HG03378 (cell line): ENCODE data around the gene PLD5.
"Not testable (repeated sequence)": the region's sequence is repeated elsewhere in the genome, so short reads cannot be mapped to it uniquely, and the experiment has no call there.

ENCODE experiments used
- ATAC-seq: cut with Tn5 transposase; IDR thresholded peaks from one replicate; pipeline ENCODE4 v1.9.1; 2021; ENCODE audit warnings: mild to moderate bottlenecking, moderate library complexity; ENCODE audit not compliant: unreplicated experiment

Gene PLD5

GRCh38 chr1:242178924-242179708 is 345.4 kb downstream of the PLD5 start:
- ATAC-seq, result no peak

GRCh38 chr1:242178436-242178835 is 346.1 kb downstream of the PLD5 start:
- no peak for ATAC-seq

GRCh38 chr1:242162140-242162539 is 362.4 kb downstream of the PLD5 start:
- ATAC-seq, result no peak

- no peak for ATAC-seq
These were observed 377.2 kb downstream of the PLD5 start for GRCh38 chr1:242147096-242147976.

- no peak for ATAC-seq
These were observed 377.8 kb downstream of the PLD5 start for GRCh38 chr1:242146652-242147051.

GRCh38 chr1:242140836-242141235 is 383.7 kb downstream of the PLD5 start:
- ATAC-seq, result no peak

GRCh38 chr1:242139986-242140385 is 384.5 kb downstream of the PLD5 start:
- no peak for ATAC-seq

- ATAC-seq, result no peak
These were observed 385.1 kb downstream of the PLD5 start for GRCh38 chr1:242139442-242139841.

- no peak for ATAC-seq
These were observed 390.7 kb downstream of the PLD5 start for GRCh38 chr1:242133796-242134195.

- no peak for ATAC-seq
These were observed 391.1 kb downstream of the PLD5 start for GRCh38 chr1:242133351-242133750.

GRCh38 chr1:242132121-242132817 is 392.2 kb downstream of the PLD5 start:
- ATAC-seq, result no peak

GRCh38 chr1:242128951-242129502 is 395.5 kb downstream of the PLD5 start:
- ATAC-seq, result peak; percentile 61

GRCh38 chr1:242120432-242120831 is 404.1 kb downstream of the PLD5 start:
- ATAC-seq, result no peak

GRCh38 chr1:242100921-242101320 is 423.6 kb downstream of the PLD5 start:
- ATAC-seq, result no peak

- ATAC-seq, result not testable (repeated sequence)
These were observed 427.2 kb downstream of the PLD5 start for GRCh38 chr1:242097283-242097682.

GRCh38 chr1:242093116-242093515 is 431.4 kb downstream of the PLD5 start:
- ATAC-seq, result no peak

- ATAC-seq, result no peak
These were observed 434.6 kb downstream of the PLD5 start for GRCh38 chr1:242089911-242090310.

GRCh38 chr1:242088875-242089274 is 435.6 kb downstream of the PLD5 start:
- ATAC-seq, result no peak

GRCh38 chr1:242086706-242087105 is 437.8 kb downstream of the PLD5 start:
- ATAC-seq, result no peak

GRCh38 chr1:242086093-242086492 is 438.4 kb downstream of the PLD5 start:
- ATAC-seq, result no peak

- no peak for ATAC-seq
These were observed 440.8 kb downstream of the PLD5 start for GRCh38 chr1:242083742-242084141.
